Endothelial cell of umbilical vein (primary cell): Measurements from ENCODE around the gene HINFP. TPM values are rescaled to one million over a fixed set of nuclear protein-coding genes. Genes with fewer than 3 reads are reported as not detected.

Source experiments
- BruUV-seq: library from RNA; stranded (reverse); fragments of 400-500 nt; replicated peaks from 2 replicates; lab custom pipeline; 2021; lab: Mats Ljungman, UMichigan
- CTCF ChIA-PET: fragments of 300-600, 350-600 bp; sonication (Branson Sonifier 250); formaldehyde crosslinking; loops from one replicate; lab custom pipeline; 2021; ENCODE audit warnings: antibody characterized with exemption, inconsistent platforms; lab: Charles Lee
- POLR2A ChIA-PET: fragments of 300-600, 350-600 bp; sonication (Branson Sonifier 250); formaldehyde crosslinking; loops from one replicate; lab custom pipeline; 2021; ENCODE audit warnings: antibody characterized with exemption, inconsistent platforms; lab: Charles Lee
- DNase-seq: peaks from one replicate; pipeline ENCODE4 v3.0.0-alpha.2; 2011; ENCODE audit warnings: low read depth, low spot score
- FAIRE-seq: peaks from 2 replicates; lab custom pipeline; 2011; peaks lifted over from hg19 to GRCh38; lab: Jason Lieb, UNC
- H2AFZ ChIP-seq: 2 replicates; pipeline ENCODE4 v1.6.0; 2012; ENCODE audit warnings: low read depth, low read length, control low read depth, inconsistent platforms
- H3K27ac ChIP-seq: 2 replicates; pipeline ENCODE4 v1.5.1; 2011; ENCODE audit warnings: low read depth, mild to moderate bottlenecking, control low read depth, low read length, moderate library complexity; ENCODE audit not compliant: insufficient read depth
- H3K27me3 ChIP-seq, 2 experiments: 2 replicates each; pipeline versions ENCODE4 v1.6.0 to v1.6.1; 2011; ENCODE audit warnings: low read length in 2 of 2, mixed read lengths in 1 of 2; ENCODE audit not compliant: control insufficient read depth in 2 of 2, insufficient read depth in 2 of 2
- H3K36me3 ChIP-seq, 2 experiments: 2 replicates in 1 of 2; 3 replicates in 1 of 2; pipeline ENCODE4 v1.5.1; 2011; ENCODE audit warnings: low read length in 2 of 2, mild to moderate bottlenecking in 1 of 2, moderate library complexity in 1 of 2; ENCODE audit not compliant: control insufficient read depth in 2 of 2, insufficient read depth in 2 of 2; ENCODE audit errors: extremely low read depth in 1 of 2
- H3K4me1 ChIP-seq: 3 replicates; pipeline ENCODE4 v1.5.1; 2011; ENCODE audit warnings: mild to moderate bottlenecking, low read length; ENCODE audit not compliant: control insufficient read depth, insufficient read depth; ENCODE audit errors: extremely low read depth
- H3K4me2 ChIP-seq: 2 replicates; pipeline ENCODE4 v1.6.1; 2011; ENCODE audit warnings: low read length, control low read depth, mixed read lengths; ENCODE audit not compliant: insufficient read depth
- H3K4me3 ChIP-seq, 3 experiments: fragments of 200-600 bp in 1 of 3; sonication (generic), shearing (Covaris generic) in 1 of 3; replicated peaks in 1 of 3; 2 replicates each; pipeline ENCODE4 v1.5.1; 2011 to 2016; ENCODE audit warnings: control low read depth in 3 of 3, low read length in 3 of 3, mild to moderate bottlenecking in 2 of 3, inconsistent platforms in 1 of 3, low read depth in 1 of 3, moderate library complexity in 1 of 3; ENCODE audit not compliant: insufficient read depth in 1 of 3
- H3K79me2 ChIP-seq: 2 replicates; pipeline ENCODE4 v1.6.0; 2012; ENCODE audit warnings: low read length, inconsistent platforms; ENCODE audit not compliant: control insufficient read depth, insufficient read depth
- H3K9ac ChIP-seq: replicated peaks from 2 replicates; pipeline ENCODE3; 2011; ENCODE audit warnings: low read length, control low read depth; ENCODE audit not compliant: insufficient read depth; ENCODE audit errors: extremely low read depth
- H3K9me1 ChIP-seq: replicated peaks from 3 replicates; pipeline ENCODE4 v1.6.0; 2011; ENCODE audit warnings: mild to moderate bottlenecking, low read length; ENCODE audit not compliant: control insufficient read depth, insufficient read depth; ENCODE audit errors: extremely low read depth
- H3K9me3 ChIP-seq: replicated peaks from 2 replicates; pipeline ENCODE4 v1.5.1; 2012; ENCODE audit warnings: low read length, inconsistent platforms; ENCODE audit not compliant: control insufficient read depth, insufficient read depth
- H4K20me1 ChIP-seq: replicated peaks from 2 replicates; pipeline ENCODE3; 2011; ENCODE audit warnings: mild to moderate bottlenecking, low read length; ENCODE audit not compliant: control insufficient read depth, insufficient read depth; ENCODE audit errors: extremely low read depth
- EZH2 ChIP-seq: IDR thresholded peaks from 2 replicates; pipeline ENCODE4 v1.6.1; 2012; ENCODE audit warnings: borderline replicate concordance, low read depth, mild to moderate bottlenecking, moderate library complexity, low read length, inconsistent platforms; ENCODE audit not compliant: severe bottlenecking
- FOS ChIP-seq: IDR thresholded peaks from 2 replicates; pipeline ENCODE4 v1.6.1; 2011; ENCODE audit warnings: mild to moderate bottlenecking, low read length, moderate library complexity, borderline replicate concordance; ENCODE audit not compliant: insufficient read depth
- GATA2 ChIP-seq: IDR thresholded peaks from 2 replicates; pipeline ENCODE4 v1.7.0; 2011; ENCODE audit warnings: low read depth, mild to moderate bottlenecking, moderate library complexity, mixed read lengths, low read length; ENCODE audit not compliant: insufficient read length, insufficient read depth
- JUN ChIP-seq: IDR thresholded peaks from 2 replicates; pipeline ENCODE4 v1.6.1; 2011; ENCODE audit warnings: borderline replicate concordance, low read depth; ENCODE audit not compliant: insufficient read length, insufficient read depth
- MYC ChIP-seq: IDR thresholded peaks from one replicate; pipeline ENCODE4 v1.6.1; 2011; ENCODE audit warnings: mild to moderate bottlenecking, low read depth, low read length
- POLR2A ChIP-seq: IDR thresholded peaks from 2 replicates; pipeline ENCODE4 v1.6.1; 2012; ENCODE audit warnings: low read depth, mild to moderate bottlenecking, control low read depth, low read length
- POLR2AphosphoS5 ChIP-seq: IDR thresholded peaks from 2 replicates; pipeline ENCODE4 v1.6.1; 2012; ENCODE audit warnings: low read depth, mild to moderate bottlenecking, control low read depth, low read length, moderate library complexity; ENCODE audit not compliant: insufficient read depth
- dilution Hi-C: fragments of 300-500 bp; cut with MboI; formaldehyde crosslinking; loops from one replicate; pipeline ENCODE4 v1.15.0; 2019; ENCODE audit warnings: low sequenced_read_pairs; ENCODE audit not compliant: extremely low pct_ligation_motif_present
- intact Hi-C: fragments of 100-400 bp; cut with micrococcal nuclease; formaldehyde crosslinking; loops from one replicate; pipeline ENCODE4 v1.10.0; 2022
- polyA plus RNA-seq, 4 experiments: library from polyadenylated mRNA; depleted of rRNA in 3 of 4; stranded (reverse) in 3 of 4; unstranded in 1 of 4; fragments of >200 nt; gene quantifications; 2 replicates each; pipeline versions ENCODE4 v1.2.1 to v1.2.3, GENCODE V29; 2011 to 2012; ENCODE audit warnings: missing spikeins in 1 of 4
- total RNA-seq: library from RNA; stranded (reverse); gene quantifications from 2 replicates; pipeline ENCODE4 v1.2.3, GENCODE V29; 2021
- TF ChIP-seq, protein P1 (sequence below): IDR thresholded peaks from 2 replicates; pipeline ENCODE4 v1.6.1; 2011; ENCODE audit not compliant: insufficient read depth, insufficient read length
- TF ChIP-seq, protein P2 (sequence below), 2 donors: IDR thresholded peaks; 1 replicate in 1 of 2; 2 replicates in 1 of 2; pipeline ENCODE4 v1.5.1; 2011; ENCODE audit warnings: low read length in 2 of 2, mild to moderate bottlenecking in 2 of 2, moderate library complexity in 2 of 2, control low read depth in 1 of 2, inconsistent platforms in 1 of 2, low read depth in 1 of 2; ENCODE audit not compliant: insufficient read depth in 1 of 2; ENCODE audit errors: extremely low read depth in 1 of 2

The HINFP gene
- total and polyA plus RNA-seq, 2 donors (not counting 3 experiments of a cell fraction or from before 2014, with no cell fraction given), result 30.8 to 33.4 TPM

DNA sequence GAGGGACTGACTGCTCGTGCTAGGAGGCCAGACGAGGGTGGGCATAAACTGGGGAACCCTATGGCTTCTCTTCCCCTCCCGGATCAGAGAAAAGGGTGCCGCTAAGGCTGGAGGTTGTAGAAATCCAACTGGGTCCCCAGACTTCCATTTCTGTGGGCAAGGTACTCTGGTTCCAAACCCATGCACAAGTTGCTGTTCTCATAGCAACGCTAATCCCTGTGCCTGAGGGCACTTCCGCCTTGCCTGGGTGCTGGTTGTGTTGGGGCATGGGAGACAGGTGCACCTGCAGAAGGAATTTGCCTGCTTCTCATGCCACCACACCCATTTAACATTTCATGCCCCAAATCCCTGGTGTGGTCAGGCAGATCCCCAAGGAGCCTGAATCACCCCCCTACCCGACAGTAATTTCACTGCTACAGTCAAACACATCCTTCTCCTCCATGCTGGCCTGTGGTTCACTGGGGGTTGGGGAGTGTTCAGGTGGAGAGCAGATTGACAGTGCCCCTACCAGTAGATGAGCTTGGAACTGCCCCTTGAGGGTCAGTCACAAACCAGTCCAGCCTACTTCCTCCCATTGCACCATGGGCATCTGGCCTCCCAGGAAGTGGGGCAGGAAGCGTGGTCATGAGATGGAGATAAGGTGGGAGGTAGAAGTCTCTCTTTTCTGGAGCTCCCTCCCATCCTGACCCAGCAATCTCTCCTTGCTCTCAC lies 13.1 kb upstream of the HINFP start:
- Histone ChIP-seq H3K4me1 (peaks cover 13% of the 10 kb centered on the region), H3K4me2 (peak overlapping the region; percentile 51), H3K9me1 (no peaks in the 10 kb centered on the region), H3K9me3 (no peaks in the 10 kb centered on the region), H3K79me2 (no peaks in the 10 kb centered on the region), H3K27me3 (no peaks in the 10 kb centered on the region), H3K36me3 (peaks cover 2 to 16% of the 10 kb centered on the region in 2 experiments), H3K27ac (no peak overlapping the region), H2AFZ (no peak overlapping the region), H3K4me3 (peak overlapping the region; percentile 46 to 72 (median 63)), H3K9ac (peak overlapping the region; percentile 39), H4K20me1 (no peaks in the 10 kb centered on the region)
- FAIRE-seq (peak; percentile 63), DNase-seq (no peak)
- TF ChIP-seq EZH2 (no peak), MYC (no peak), JUN (no peak), GATA2 (no peak), POLR2A (no peak), FOS (no peak), POLR2AphosphoS5 (no peak)
- TF ChIP-seq, protein P1, sequence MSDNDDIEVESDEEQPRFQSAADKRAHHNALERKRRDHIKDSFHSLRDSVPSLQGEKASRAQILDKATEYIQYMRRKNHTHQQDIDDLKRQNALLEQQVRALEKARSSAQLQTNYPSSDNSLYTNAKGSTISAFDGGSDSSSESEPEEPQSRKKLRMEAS, result no peak
- TF ChIP-seq, protein P2, sequence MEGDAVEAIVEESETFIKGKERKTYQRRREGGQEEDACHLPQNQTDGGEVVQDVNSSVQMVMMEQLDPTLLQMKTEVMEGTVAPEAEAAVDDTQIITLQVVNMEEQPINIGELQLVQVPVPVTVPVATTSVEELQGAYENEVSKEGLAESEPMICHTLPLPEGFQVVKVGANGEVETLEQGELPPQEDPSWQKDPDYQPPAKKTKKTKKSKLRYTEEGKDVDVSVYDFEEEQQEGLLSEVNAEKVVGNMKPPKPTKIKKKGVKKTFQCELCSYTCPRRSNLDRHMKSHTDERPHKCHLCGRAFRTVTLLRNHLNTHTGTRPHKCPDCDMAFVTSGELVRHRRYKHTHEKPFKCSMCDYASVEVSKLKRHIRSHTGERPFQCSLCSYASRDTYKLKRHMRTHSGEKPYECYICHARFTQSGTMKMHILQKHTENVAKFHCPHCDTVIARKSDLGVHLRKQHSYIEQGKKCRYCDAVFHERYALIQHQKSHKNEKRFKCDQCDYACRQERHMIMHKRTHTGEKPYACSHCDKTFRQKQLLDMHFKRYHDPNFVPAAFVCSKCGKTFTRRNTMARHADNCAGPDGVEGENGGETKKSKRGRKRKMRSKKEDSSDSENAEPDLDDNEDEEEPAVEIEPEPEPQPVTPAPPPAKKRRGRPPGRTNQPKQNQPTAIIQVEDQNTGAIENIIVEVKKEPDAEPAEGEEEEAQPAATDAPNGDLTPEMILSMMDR (IDR thresholded peaks at IDR 0.05; ENCODE audit: extremely low read depth in 1 of 2, insufficient read depth in 1 of 2, low read depth in 1 of 2, low read length in 2 of 2), result no peak
- TSS peak; percentile 6 for BruUV-seq
- intact Hi-C loops (no loop called here), dilution Hi-C loops (no loop called here)
- CTCF ChIA-PET, result interaction anchor here (0.8 to 2.0 kb wide), 4 partner anchors 11 to 230 kb away, joined by 4 to 7 read pairs (median 4); partner anchors contain the start of gene HINFP
- POLR2A ChIA-PET, result interaction anchor here (1.3 to 1.9 kb wide), 2 partner anchors 13 kb away, joined by 4 read pairs; partner anchors contain the start of gene HINFP
